Left lung (tissue), 10 donors: ENCODE data around the gene SLC6A20. TPM values are rescaled to one million over a fixed set of nuclear protein-coding genes. Genes with fewer than 3 reads are reported as not detected.

ENCODE experiments used
- ATAC-seq: fragments of 200-7000 bp; cut with Tn5 transposase; one replicate; pipeline ENCODE4 v1.9.1; 2020; ENCODE audit warnings: moderate library complexity
- DNase-seq, 4 donors: peaks; one replicate each; pipeline ENCODE4 v3.0.0-alpha.2; 2013 to 2020
- H3K27ac ChIP-seq, 2 donors: fragments of 200-600 bp; sonication (generic) in 1 of 2; one replicate each; pipeline versions ENCODE4 v1.5.0 to v1.8.0; 2020 to 2021
- H3K27me3 ChIP-seq, 2 donors: fragments of 200-600 bp; sonication (generic) in 1 of 2; one replicate each; pipeline versions ENCODE4 v1.5.0 to v1.8.0; 2020 to 2021
- H3K36me3 ChIP-seq, 2 donors: fragments of 200-600 bp; sonication (generic) in 1 of 2; one replicate each; pipeline versions ENCODE4 v1.5.0 to v1.8.0; 2020 to 2021
- H3K4me1 ChIP-seq, 2 donors: fragments of 200-600 bp; one replicate each; pipeline ENCODE4 v1.8.0; 2021
- H3K4me3 ChIP-seq, 2 donors: fragments of 200-600 bp; sonication (generic) in 1 of 2; one replicate each; pipeline versions ENCODE4 v1.5.0 to v1.8.0; 2020 to 2021; ENCODE audit warnings: mild to moderate bottlenecking in 1 of 2
- H3K9me3 ChIP-seq, 2 donors: fragments of 200-600 bp; sonication (generic) in 1 of 2; one replicate each; pipeline versions ENCODE4 v1.5.0 to v1.8.0; 2020 to 2021
- intact Hi-C, 2 donors: fragments of 100-400 bp; cut with DNase I; formaldehyde crosslinking; loops; one replicate each; pipeline versions ENCODE4 v1.11.2 to v1.14.2; 2022
- polyA plus RNA-seq, 6 donors: library from polyadenylated mRNA; unstranded; fragments of 120-200 nt; gene quantifications; one replicate each; pipeline ENCODE4 v1.2.1, GENCODE V29; 2013; ENCODE audit not compliant: insufficient read length in 6 of 6
- total RNA-seq, 2 donors: library from RNA; stranded (reverse); fragmentation: NEBNext Ultra II Directional; extraction: Animal tissue kit (Norgen Biotek cat#: 25700); gene quantifications; one replicate each; pipeline ENCODE4 v1.2.1, GENCODE V29; 2021
- TF ChIP-seq, protein P1 (sequence below), 2 donors: fragments of 200-600 bp; sonication (generic) in 1 of 2; IDR thresholded peaks; one replicate each; pipeline versions ENCODE4 v1.5.0 to v1.8.0; 2021; ENCODE audit warnings: antibody characterized with exemption in 2 of 2
- donor health status: DM: no; HTN: yes; CAD: no.
- donor health status: DM: no; HTN: no; CAD: no.

Gene SLC6A20
- total and polyA plus RNA-seq, 8 donors, result 0.61 to 17.0 (median 1.7) TPM

GRCh38 chr3:45773714-45774449, 22.5 kb downstream of the SLC6A20 start:
- TF ChIP-seq, protein P1, sequence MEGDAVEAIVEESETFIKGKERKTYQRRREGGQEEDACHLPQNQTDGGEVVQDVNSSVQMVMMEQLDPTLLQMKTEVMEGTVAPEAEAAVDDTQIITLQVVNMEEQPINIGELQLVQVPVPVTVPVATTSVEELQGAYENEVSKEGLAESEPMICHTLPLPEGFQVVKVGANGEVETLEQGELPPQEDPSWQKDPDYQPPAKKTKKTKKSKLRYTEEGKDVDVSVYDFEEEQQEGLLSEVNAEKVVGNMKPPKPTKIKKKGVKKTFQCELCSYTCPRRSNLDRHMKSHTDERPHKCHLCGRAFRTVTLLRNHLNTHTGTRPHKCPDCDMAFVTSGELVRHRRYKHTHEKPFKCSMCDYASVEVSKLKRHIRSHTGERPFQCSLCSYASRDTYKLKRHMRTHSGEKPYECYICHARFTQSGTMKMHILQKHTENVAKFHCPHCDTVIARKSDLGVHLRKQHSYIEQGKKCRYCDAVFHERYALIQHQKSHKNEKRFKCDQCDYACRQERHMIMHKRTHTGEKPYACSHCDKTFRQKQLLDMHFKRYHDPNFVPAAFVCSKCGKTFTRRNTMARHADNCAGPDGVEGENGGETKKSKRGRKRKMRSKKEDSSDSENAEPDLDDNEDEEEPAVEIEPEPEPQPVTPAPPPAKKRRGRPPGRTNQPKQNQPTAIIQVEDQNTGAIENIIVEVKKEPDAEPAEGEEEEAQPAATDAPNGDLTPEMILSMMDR (IDR thresholded peaks at IDR 0.05), result no peak
- no peaks in the 10 kb centered on the region for H3K4me1 ChIP-seq
- H3K9me3 ChIP-seq, result no peaks in the 10 kb centered on the region
- no peak overlapping the region for H3K4me3 ChIP-seq
- no peaks in the 10 kb centered on the region for H3K36me3 ChIP-seq
- intact Hi-C loops, result no loop called here
- no peaks in the 10 kb centered on the region for H3K27me3 ChIP-seq
- DNase-seq (no peak), ATAC-seq (no peak)
- H3K27ac ChIP-seq, result no peak overlapping the region

GRCh38 chr3:45773072-45773471, 23.3 kb downstream of the SLC6A20 start:
- TF ChIP-seq, protein P1 (IDR thresholded peaks at IDR 0.05), result no peak
- DNase-seq, result no peak
- H3K4me3 ChIP-seq, result no peak overlapping the region
- no peaks in the 10 kb centered on the region for H3K9me3 ChIP-seq
- no peaks in the 10 kb centered on the region for H3K27me3 ChIP-seq
- no peaks in the 10 kb centered on the region for H3K4me1 ChIP-seq
- no peak for ATAC-seq
- no peaks in the 10 kb centered on the region for H3K36me3 ChIP-seq
- H3K27ac ChIP-seq, result no peak overlapping the region
- intact Hi-C loops, result no loop called here

GRCh38 chr3:45772341-45773035, 23.8 kb downstream of the SLC6A20 start:
- intact Hi-C loops, result no loop called here
- Histone ChIP-seq H3K9me3 (no peaks in the 10 kb centered on the region), H3K4me1 (no peaks in the 10 kb centered on the region), H3K36me3 (no peaks in the 10 kb centered on the region), H3K4me3 (no peak overlapping the region), H3K27me3 (no peaks in the 10 kb centered on the region), H3K27ac (no peak overlapping the region)
- no peak for DNase-seq
- TF ChIP-seq, protein P1 (IDR thresholded peaks at IDR 0.05), result no peak
- no peak for ATAC-seq

GRCh38 chr3:45771831-45772230, 24.5 kb downstream of the SLC6A20 start:
- Histone ChIP-seq H3K27me3 (no peaks in the 10 kb centered on the region), H3K36me3 (no peaks in the 10 kb centered on the region), H3K9me3 (no peaks in the 10 kb centered on the region), H3K4me3 (no peak overlapping the region), H3K27ac (no peak overlapping the region), H3K4me1 (no peaks in the 10 kb centered on the region)
- ATAC-seq, result no peak
- TF ChIP-seq, protein P1 (IDR thresholded peaks at IDR 0.05), result no peak
- no peak for DNase-seq
- intact Hi-C loops, result no loop called here

- Histone ChIP-seq H3K9me3 (no peaks in the 10 kb centered on the region), H3K27me3 (no peaks in the 10 kb centered on the region), H3K4me1 (no peaks in the 10 kb centered on the region), H3K27ac (no peak overlapping the region), H3K36me3 (no peaks in the 10 kb centered on the region), H3K4me3 (no peak overlapping the region)
- no peak for ATAC-seq
- DNase-seq, result no peak
- TF ChIP-seq, protein P1 (IDR thresholded peaks at IDR 0.05), result no peak
- intact Hi-C loops, result no loop called here
Measured at GRCh38 chr3:45771166-45771775, 25.1 kb downstream of the SLC6A20 start.
